ENCODE measurements around the gene CBLL1.

GRCh38 chr7:107810626-107811025 lies 66.7 kb downstream of the CBLL1 start:
- no peak for TF ChIP-seq CTCF (IDR thresholded peaks at IDR 0.05 in 2 of 3, conservative IDR thresholded peaks at IDR 0.05 in 1 of 3; ENCODE audit: borderline replicate concordance in 1 of 3, insufficient read depth in 1 of 3, low read depth in 2 of 3, low read length in 2 of 3)
- no peak for TF ChIP-seq POLR2AphosphoS5 (IDR thresholded peaks at IDR 0.05; ENCODE audit: low read depth, low read length)
- no peak for TF ChIP-seq EZH2 (IDR thresholded peaks at IDR 0.05)
- no peak for TF ChIP-seq MAX (IDR thresholded peaks at IDR 0.05)
- no peak for TF ChIP-seq FOSL1 (IDR thresholded peaks at IDR 0.05; ENCODE audit: low read depth)
- no peak for TF ChIP-seq YY1 (IDR thresholded peaks at IDR 0.05; ENCODE audit: extremely low read depth, insufficient replicate concordance, low read depth, low read length)
- TF ChIP-seq SIN3A (IDR thresholded peaks at IDR 0.05; ENCODE audit: low read depth) = no peak
- TF ChIP-seq ATF3 (IDR thresholded peaks at IDR 0.05) = no peak
- TF ChIP-seq SRF (IDR thresholded peaks at IDR 0.05; ENCODE audit: low read depth) = no peak
- no peak for TF ChIP-seq ZBTB33 (IDR thresholded peaks at IDR 0.05; ENCODE audit: extremely low read depth, insufficient replicate concordance, low read length)
- TF ChIP-seq ZFX (IDR thresholded peaks at IDR 0.05) = no peak
- TF ChIP-seq TCF7L2 (IDR thresholded peaks at IDR 0.05; ENCODE audit: borderline replicate concordance, extremely low read depth, insufficient read depth, insufficient read length) = no peak
- TF ChIP-seq POLR2A (IDR thresholded peaks at IDR 0.05; ENCODE audit: borderline replicate concordance, extremely low read depth, insufficient read depth, insufficient read length) = no peak
